Lower leg skin (tissue), 4 donors: ENCODE results near the gene SCUBE1. TPM values are rescaled to one million over a fixed set of nuclear protein-coding genes. Genes with fewer than 3 reads are reported as not detected.

Source experiments
- DNase-seq, 2 donors: peaks; one replicate each; pipeline ENCODE4 v3.0.0-alpha.2; 2019; ENCODE audit warnings: low spot score in 2 of 2
- H3K4me3 ChIP-seq: fragments of 200-600 bp; sonication (generic); 2 replicates; pipeline ENCODE4 v1.5.1; 2017; ENCODE audit warnings: mild to moderate bottlenecking, low read depth; ENCODE audit not compliant: poor library complexity, severe bottlenecking
- CTCF ChIP-seq, 3 donors: fragments of 450-650 bp; IDR thresholded peaks; one replicate each; pipeline ENCODE4 v1.5.1; 2016; ENCODE audit warnings: antibody characterized with exemption in 3 of 3, mild to moderate bottlenecking in 3 of 3, moderate library complexity in 2 of 3
- POLR2A ChIP-seq, 2 donors: fragments of 450-650 bp; IDR thresholded peaks; one replicate each; pipeline ENCODE4 v1.6.1; 2016 to 2017; ENCODE audit warnings: antibody characterized with exemption in 2 of 2, mild to moderate bottlenecking in 1 of 2, moderate library complexity in 1 of 2
- WGBS, 2 donors: methylation state at CpG; one replicate each; pipeline ENCODE4 v1.1.5; 2018; 5-methylcytosine and 5-hydroxymethylcytosine counted together
- intact Hi-C: fragments of 100-400 bp; cut with DNase I; formaldehyde crosslinking; loops from one replicate; pipeline ENCODE4 v1.15.0; 2023; ENCODE audit warnings: low total_unique reads
- total RNA-seq, 4 donors: library from RNA; depleted of rRNA; stranded (reverse); fragments of >200 nt; gene quantifications; one replicate each; pipeline ENCODE4 v1.1.0, GENCODE V29; 2016

Gene SCUBE1
- total RNA-seq, 4 donors from 2014 or later: 0.20 to 1.1 (median 0.28) TPM

- no peak for DNase-seq
- H3K4me3 ChIP-seq: no peak overlapping the region
- 47 to 48% methylated on average over 8 of the region's 8 CpGs for whole genome bisulfite sequencing, 2 donors
- TF ChIP-seq CTCF (IDR thresholded peaks at IDR 0.05) (no peak), POLR2A (IDR thresholded peaks at IDR 0.05) (no peak)
- intact Hi-C loops: no loop called here
These were observed 34.9 kb upstream of the SCUBE1 start for GRCh38 chr22:43377896-43378704.

GRCh38 chr22:43377548-43377895 is 34.4 kb upstream of the SCUBE1 start:
- WGBS, 2 donors: 48 to 51% methylated on average over 10 of the region's 10 CpGs
- no peak for TF ChIP-seq POLR2A (IDR thresholded peaks at IDR 0.05)
- no peak for TF ChIP-seq CTCF (IDR thresholded peaks at IDR 0.05)
- H3K4me3 ChIP-seq: no peak overlapping the region
- DNase-seq: no peak
- intact Hi-C loops: no loop called here

- intact Hi-C loops: no loop called here
- TF ChIP-seq CTCF (IDR thresholded peaks at IDR 0.05) (no peak), POLR2A (IDR thresholded peaks at IDR 0.05) (no peak)
- WGBS, 2 donors: 59 to 67% methylated on average over 15 of the region's 15 CpGs
- no peak overlapping the region for H3K4me3 ChIP-seq
- DNase-seq: no peak
These were observed 33.8 kb upstream of the SCUBE1 start for GRCh38 chr22:43376765-43377547.

GRCh38 chr22:43375951-43376455 is 32.8 kb upstream of the SCUBE1 start:
- intact Hi-C loops: no loop called here
- WGBS, 2 donors: 78 to 79% methylated on average over 4 of the region's 4 CpGs

GRCh38 chr22:43370036-43370435 is 26.9 kb upstream of the SCUBE1 start:
- WGBS, 2 donors: 30% methylated on average over 9 of the region's 9 CpGs
- intact Hi-C loops: no loop called here
- DNase-seq: no peak
- TF ChIP-seq POLR2A (IDR thresholded peaks at IDR 0.05) (no peak), CTCF (IDR thresholded peaks at IDR 0.05) (no peak)
- H3K4me3 ChIP-seq: no peak overlapping the region

More at GRCh38 chr22:43375951-43376455, 32.8 kb upstream of the SCUBE1 start:
- no peak overlapping the region for H3K4me3 ChIP-seq
- no peak for TF ChIP-seq POLR2A (IDR thresholded peaks at IDR 0.05)
- no peak for DNase-seq
